A549 (cell line): ENCODE results near the gene TOX2.

Source experiments
- CBX2 ChIP-seq: fragments of 200-600 bp; sonication (generic); IDR thresholded peaks from 2 replicates; pipeline ENCODE4 v1.6.1; 2016; ENCODE audit warnings: low read depth, mild to moderate bottlenecking, borderline replicate concordance
- EP300 ChIP-seq, 2 experiments: fragments of >200 bp; sonication (Bioruptor Twin); formaldehyde crosslinking; IDR thresholded peaks; 2 replicates in 1 of 2; 3 replicates in 1 of 2; pipeline ENCODE4 v1.6.1; 2016 to 2017
- JUN ChIP-seq, 2 experiments: fragments of >200 bp; sonication (Bioruptor Twin); formaldehyde crosslinking; IDR thresholded peaks; 2 replicates in 1 of 2; 3 replicates in 1 of 2; pipeline ENCODE4 v1.6.1; 2016 to 2017
- POLR2A ChIP-seq: IDR thresholded peaks from 2 replicates; pipeline ENCODE4 v1.6.1; 2012; ENCODE audit warnings: mild to moderate bottlenecking, low read length
- SMC3 ChIP-seq: fragments of >200 bp; sonication (Bioruptor Twin); formaldehyde crosslinking; IDR thresholded peaks from 3 replicates; pipeline ENCODE4 v1.6.1; 2018; ENCODE audit warnings: inconsistent platforms
- ZFP36 ChIP-seq: fragments of 450-650 bp; IDR thresholded peaks from 2 replicates; pipeline ENCODE4 v1.6.1; 2014; ENCODE audit warnings: borderline replicate concordance; ENCODE audit not compliant: partially characterized antibody
- TF ChIP-seq, protein P1 (sequence below): fragments of >200 bp; sonication (Bioruptor Twin); formaldehyde crosslinking; IDR thresholded peaks from 3 replicates; pipeline ENCODE4 v1.5.1; 2016

DNA sequence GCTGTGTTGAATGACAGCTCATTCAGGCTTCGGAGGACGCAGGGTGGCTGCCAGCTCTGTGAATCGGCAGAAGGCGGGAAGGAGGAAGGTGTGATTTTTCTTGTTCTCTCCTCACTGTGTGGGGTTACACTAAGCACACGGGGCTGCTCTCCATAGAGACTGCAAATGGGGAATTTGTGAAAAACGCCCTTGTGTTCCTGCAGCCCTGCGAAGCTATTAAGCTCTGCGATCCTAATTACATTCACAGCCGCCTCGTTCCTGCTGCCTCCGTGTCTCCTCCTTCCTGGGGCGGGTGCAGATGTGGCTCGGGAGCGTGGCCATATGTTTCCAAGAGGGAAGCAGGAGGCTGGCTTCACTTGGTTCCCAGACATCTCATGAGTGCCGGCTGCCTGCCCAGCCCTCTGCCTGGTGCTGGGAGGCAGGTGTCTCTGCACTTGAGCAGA, 124.0 kb downstream of the TOX2 start:
- TF ChIP-seq, protein P1, sequence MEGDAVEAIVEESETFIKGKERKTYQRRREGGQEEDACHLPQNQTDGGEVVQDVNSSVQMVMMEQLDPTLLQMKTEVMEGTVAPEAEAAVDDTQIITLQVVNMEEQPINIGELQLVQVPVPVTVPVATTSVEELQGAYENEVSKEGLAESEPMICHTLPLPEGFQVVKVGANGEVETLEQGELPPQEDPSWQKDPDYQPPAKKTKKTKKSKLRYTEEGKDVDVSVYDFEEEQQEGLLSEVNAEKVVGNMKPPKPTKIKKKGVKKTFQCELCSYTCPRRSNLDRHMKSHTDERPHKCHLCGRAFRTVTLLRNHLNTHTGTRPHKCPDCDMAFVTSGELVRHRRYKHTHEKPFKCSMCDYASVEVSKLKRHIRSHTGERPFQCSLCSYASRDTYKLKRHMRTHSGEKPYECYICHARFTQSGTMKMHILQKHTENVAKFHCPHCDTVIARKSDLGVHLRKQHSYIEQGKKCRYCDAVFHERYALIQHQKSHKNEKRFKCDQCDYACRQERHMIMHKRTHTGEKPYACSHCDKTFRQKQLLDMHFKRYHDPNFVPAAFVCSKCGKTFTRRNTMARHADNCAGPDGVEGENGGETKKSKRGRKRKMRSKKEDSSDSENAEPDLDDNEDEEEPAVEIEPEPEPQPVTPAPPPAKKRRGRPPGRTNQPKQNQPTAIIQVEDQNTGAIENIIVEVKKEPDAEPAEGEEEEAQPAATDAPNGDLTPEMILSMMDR: no peak
- TF ChIP-seq EP300 (IDR thresholded peaks at IDR 0.05) (no peak), CBX2 (no peak), JUN (IDR thresholded peaks at IDR 0.05) (no peak), POLR2A (no peak), ZFP36 (no peak), SMC3 (no peak)
